GM18508 (cell line): Measurements from ENCODE around the gene KANK3.
"Not testable (repeated sequence)": the region's sequence is repeated elsewhere in the genome, so short reads cannot be mapped to it uniquely, and the experiment has no call there.

Source experiments
- ATAC-seq: cut with Tn5 transposase; IDR thresholded peaks from one replicate; pipeline ENCODE4 v1.9.1; 2021; ENCODE audit warnings: moderate number of reproducible peaks; ENCODE audit not compliant: insufficient read depth, unreplicated experiment

The KANK3 gene

DNA sequence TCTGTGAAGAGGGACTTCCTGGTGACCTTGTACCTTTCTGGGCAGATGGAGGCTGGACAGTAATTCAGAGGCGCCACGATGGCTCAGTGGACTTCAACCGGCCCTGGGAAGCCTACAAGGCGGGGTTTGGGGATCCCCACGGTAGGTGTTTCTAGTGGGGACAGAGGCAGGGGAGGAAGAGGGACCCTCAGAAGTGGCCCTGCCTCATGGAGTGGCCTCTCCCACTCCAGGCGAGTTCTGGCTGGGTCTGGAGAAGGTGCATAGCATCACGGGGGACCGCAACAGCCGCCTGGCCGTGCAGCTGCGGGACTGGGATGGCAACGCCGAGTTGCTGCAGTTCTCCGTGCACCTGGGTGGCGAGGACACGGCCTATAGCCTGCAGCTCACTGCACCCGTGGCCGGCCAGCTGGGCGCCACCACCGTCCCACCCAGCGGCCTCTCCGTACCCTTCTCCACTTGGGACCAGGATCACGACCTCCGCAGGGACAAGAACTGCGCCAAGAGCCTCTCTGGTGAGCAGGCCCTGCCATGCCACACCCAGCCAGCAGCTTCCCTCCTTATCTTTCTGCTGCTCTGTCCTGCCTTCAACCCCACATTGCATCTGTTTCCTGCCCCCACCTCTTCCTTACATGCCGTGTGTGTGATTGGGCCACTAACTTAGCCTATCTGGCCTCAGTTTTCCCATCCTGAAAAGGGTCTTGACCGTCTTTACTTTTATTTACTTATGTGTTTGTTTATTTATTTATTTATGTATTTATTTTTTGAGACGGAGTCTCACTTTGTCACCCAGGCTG is 28.1 kb upstream of the KANK3 start:
- no peak for ATAC-seq

DNA sequence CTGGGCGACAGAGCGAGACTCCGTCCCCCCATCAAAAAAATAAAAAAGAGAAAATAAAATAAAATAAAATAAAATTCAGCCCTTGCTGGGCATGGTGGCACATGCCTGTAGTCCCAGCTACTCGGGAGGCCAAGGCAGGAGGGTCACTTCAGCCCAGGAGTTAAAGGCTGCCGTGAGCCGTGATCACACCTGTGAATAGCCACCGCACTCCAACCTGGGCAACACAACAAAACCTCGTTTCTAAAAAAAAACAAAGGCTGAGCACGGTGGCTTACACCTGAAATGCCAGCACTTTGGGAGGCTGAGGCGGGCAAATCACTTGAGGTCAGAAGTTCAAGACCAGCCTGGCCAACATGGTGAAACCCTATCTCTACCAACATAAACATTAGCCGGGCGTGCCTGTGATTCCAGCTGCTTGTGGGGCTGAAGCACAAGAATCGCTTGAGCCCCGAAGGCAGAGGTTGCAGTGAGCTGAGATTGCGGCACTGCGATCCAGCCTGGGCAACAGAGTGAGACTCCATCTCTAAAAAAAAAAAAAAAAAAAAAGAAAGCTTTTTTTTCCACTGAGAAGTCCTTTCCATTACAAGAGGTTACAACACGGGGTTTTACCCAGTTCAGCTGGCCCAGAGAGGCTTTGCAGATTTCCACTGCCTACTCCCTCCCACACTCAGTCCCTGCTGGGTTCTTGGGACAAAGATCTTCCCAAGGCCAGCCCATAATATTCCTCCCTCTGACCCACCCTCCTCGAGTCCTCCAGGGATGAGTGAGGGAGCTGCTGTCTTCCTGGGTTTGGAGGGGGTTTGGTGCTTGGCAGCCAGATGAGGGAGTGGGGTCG is 27.3 kb upstream of the KANK3 start:
- ATAC-seq: no peak

DNA sequence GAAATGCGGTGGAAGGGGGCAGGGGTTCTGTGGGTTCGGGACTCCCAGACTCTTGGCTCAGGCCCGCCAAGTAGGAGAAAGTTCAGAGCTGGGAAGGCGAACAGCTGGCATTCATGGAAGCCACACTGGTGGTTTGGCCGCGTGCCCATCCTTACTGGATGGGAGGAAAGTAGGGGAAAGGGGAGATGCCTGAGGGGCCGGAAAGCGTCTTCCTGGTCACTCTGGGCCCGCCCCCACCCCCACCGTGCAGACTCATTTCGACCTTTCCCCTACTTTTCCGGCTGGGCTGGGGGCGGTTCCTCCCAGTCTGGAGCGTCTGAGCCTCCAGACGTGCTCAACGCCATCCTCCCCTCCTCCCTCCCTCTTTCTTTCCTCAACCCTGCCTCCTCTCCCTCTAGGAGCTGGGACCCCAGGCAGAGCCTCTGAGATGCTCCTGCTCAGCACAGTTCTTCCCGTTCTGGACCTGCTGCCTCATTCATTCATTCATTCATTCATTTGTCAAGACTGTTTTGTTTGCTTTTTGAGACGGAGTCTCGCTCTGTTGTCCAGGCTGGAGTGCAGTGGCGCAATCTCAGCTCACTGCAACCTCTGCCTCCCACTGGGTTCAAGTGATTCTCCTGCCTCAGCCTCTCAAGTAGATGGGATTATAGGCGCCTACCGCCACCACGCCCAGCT is 24.4 kb upstream of the KANK3 start:
- ATAC-seq: no peak

DNA sequence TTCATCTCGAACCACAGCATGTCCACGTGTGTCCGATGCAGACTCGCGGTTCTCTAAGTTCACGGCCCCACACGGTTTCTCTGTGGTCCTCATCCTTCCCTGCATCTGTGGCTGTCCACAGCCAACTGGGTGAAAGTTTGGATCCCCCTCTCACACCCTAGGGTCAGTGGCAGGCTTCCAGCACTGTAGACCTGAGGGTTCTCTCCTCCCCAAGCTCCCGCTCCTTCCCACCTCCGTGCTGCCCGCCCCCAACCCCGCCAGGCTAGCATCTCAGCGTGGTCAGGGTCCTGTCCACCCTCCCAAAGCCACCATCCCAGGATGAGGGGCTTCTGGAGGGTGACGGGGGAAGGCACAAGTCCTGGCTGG is 23.9 kb upstream of the KANK3 start:
- no peak for ATAC-seq

DNA sequence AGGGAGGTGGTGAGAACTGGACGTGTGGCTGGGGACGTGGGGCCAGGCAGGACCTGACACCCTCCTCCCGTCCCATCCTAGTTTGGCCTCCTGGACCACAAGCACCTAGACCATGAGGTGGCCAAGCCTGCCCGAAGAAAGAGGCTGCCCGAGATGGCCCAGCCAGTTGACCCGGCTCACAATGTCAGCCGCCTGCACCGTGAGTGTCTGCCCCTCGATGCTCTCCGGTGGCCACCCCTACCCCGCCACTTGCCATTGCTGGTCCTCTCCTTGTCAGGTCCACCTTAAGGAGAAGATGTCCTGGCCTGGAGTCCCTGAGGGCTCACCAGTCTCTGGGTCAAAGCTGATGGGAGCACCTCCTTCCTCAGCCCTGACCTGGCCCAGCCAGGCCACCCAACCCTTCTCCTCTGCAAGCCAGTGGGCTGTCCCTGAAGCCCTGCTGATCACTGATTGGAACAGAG is 23.1 kb upstream of the KANK3 start:
- ATAC-seq: no peak

DNA sequence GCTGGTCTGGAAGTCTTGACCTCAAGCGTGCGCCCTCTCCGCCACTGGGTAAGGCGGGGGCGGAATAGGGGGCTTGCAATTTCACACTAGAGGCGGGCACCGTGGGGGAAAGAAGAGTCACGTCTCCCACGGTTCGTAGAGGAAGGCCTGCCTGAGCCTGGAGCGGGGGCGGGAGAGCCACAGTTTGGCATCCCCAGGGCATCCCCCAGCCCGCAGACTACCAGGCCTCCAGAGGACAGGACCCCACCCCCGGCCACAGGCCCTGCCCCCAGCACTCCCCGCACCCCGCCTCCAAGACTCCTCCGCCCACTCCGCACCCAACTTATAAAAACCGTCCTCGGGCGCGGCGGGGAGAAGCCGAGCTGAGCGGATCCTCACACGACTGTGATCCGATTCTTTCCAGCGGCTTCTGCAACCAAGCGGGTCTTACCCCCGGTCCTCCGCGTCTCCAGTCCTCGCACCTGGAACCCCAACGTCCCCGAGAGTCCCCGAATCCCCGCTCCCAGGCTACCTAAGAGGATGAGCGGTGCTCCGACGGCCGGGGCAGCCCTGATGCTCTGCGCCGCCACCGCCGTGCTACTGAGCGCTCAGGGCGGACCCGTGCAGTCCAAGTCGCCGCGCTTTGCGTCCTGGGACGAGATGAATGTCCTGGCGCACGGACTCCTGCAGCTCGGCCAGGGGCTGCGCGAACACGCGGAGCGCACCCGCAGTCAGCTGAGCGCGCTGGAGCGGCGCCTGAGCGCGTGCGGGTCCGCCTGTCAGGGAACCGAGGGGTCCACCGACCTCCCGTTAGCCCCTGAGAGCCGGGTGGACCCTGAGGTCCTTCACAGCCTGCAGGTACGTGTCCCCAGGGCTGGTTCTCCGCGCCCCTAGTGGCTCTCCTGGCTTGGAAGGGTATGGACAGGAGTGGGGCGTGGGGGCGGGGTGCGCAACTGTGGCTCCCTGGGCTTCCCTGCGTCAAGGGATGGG is 21.0 kb upstream of the KANK3 start, which contains the start of gene ANGPTL4:
ANGPTL4 (plus strand) TSS at position 353 of the 969 bp plus-strand sequence; CDS start at position 520, 167 bp downstream.
- no peak for ATAC-seq

DNA sequence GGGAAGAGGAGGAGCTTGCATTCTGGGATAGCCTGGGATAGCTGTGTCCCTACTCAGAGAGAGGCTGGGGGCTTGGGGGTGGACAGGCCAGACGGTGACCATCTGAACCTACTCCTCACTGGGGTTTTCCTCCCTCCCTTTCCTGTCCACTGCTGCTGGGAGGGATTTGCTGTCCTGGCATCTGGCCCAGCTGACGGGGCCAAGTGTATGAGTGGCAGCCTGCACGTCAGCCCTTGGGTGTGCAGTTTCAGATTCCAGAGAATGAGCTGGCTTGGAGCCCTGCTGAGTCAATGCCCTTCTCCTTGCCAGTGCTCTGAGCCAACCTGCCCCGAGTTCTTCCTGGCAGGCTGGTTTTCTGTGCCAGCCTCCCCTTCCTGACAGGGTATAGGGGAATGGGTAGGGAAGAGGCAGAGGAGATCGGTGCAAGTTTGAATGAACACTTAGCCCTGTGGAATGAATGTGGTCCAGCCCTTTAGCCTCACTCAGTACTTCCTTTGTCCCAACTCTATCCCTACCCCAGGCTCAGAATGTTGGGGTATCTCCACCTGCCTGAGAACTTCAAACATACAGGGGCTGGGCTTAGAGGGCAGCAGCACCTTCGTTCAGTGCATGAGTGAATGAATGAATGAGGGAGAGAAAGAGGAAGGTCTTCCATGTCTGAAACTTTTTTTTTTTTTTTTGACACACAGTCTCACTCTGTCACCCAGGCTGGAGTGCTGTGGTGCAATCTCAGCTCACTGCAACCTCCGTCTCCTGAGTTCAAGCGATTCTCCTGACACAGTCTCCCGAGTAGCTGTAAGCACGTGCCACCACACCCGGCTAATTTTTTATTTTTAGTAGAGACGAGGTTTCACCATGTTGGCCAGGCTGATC is 19.1 kb upstream of the KANK3 start:
- ATAC-seq: no peak

DNA sequence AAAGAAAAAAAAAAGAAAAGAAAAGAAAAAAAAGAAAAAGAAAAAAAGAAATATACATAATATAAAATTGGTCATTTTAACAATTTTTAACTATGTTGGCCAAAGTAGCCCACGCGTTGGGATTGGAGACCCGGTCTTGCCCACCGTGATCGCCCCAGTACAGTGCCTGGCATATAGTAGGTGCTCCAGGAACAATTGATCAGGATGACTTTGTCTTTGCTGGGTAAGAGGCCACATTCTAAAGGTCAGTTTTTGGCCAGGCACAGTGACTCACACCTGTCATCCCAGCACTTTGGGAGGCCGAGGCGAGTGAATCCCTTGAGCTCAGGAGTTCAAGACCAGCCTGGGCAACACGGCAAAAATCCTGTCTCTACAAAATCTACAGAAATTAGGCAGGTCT is 17.1 kb upstream of the KANK3 start:
- no peak for ATAC-seq

DNA sequence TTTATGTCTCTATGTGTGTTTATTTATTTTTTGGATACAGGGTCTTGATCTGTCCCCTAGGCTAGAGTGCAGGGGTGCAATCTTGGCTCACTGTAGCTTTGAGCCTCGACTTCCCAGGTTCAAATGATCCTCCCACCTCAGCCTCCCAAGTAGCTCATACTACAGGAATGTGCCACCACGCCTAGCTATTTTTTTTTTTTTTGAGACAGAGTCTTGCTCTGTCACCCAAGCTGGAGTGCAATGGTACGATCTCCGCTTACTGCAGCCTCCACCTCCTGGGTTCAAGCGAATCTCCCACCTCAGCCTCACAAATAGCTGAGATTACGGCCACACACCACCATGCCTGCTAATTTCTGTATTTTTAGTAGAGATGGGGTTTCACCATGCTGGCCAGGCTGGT is 15.9 kb upstream of the KANK3 start:
- ATAC-seq: no peak

DNA sequence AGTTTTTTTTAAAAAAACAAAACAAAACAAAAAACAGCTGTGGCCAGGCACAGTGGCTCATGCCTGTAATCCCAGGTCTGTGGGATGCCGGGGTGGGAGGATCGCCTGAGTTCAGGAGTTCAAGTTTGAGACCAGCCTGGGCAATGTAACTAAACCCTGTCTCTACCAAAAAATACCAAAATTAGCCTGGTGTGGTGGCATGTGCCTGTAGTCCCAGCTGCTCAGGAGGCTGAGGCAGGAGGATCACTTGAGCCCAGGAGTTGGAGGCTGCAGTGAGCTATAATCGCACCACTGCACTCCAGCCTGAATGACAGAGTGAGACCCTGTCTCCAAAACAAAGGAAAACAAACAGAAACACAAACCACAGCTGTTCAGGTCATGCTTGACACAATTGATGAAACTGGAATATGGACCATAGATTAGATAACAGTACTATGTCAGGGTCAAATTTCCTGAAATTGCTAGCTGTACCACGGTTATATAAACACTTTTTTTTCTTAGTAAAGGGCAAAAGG is 14.0 kb upstream of the KANK3 start:
- no peak for ATAC-seq

DNA sequence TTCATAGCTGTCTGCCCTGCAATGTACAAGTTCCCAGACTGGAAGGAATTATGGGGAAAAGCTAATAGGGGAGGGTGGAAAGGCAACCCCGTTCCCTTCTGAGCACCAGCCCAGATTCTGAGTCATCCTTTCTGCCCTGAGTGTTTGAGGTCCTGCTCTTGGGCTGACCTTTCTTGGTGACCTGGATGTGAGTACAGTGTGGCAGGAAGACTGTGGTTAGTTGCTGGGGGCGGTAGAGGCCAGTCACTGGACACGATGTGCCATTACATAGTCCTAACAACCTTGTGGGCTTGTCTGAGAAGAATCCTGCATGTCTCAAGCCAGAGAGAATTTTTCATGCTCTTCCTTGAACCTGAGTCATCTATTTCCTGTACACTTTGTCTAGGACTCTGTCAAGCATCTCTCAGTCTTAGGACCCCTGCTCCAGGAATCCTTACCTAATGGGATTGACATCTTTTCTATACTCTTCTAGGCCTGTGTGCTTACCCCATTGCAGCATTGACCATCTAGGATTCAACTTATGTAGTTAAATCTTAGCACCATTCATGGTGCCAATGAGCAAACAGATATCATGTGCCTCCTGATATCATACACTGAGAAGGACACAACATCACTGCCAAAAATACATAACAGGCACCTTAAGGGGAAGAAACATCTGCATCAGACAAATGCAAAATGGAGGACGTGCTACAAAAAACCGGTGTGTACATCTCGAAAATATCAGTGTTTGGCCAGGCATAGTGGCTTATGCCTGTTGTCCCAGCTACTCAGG is 12.8 kb upstream of the KANK3 start:
- ATAC-seq: no peak

DNA sequence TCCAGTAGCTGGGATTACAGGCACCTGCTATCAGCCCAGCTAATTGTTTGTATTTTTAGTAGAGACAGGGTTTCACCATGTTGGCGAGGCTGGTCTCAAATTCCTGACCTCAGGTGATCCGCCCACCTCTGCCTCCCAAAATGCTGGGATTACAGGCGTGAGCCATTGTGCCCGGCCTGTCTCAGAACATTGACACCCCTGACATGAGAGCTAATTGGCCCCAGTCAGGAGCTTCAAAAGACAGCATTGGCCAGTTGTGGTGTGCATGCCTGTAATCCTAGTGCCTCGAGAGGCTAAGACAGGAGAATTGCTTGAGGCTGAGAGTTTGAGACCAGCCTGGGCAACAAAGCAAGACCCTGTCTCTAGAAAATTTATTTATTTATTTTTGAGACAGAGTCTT is 9.8 kb upstream of the KANK3 start:
- not testable (repeated sequence) for ATAC-seq

DNA sequence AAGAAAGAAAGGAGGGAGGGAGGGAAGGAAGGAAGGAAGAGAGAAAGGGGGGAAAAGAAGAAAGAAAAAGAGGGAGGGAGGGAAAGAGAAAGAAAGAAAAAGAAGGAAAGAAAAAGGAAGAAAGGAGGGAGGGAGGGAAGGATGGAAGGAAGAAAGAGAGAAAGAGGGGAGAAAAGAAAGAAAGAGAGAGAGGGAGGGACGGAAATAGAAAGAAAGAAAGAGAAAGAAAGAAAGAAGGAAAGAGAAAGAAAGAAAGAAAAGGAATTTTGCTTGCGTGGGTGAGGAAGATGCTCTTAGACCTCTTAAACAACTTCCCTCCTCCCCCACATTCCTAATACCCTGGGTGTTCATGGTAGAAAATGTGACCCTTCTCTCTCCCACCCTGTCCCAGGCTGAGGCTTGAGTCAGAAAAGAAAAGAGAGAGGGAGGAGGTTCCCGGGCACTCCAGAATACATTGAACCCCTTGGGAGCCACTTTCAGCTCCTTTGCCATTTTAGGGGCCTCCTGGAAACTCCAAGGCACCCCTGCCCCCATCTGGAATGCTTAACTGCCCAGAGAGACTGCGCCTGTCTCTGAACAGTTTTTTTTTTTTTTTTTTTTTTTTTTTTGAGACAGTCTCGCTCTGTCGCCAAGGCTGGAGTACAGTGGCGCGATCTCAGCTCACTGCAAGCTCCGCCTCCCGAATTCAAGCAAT is 9.2 kb upstream of the KANK3 start:
- ATAC-seq: no peak

DNA sequence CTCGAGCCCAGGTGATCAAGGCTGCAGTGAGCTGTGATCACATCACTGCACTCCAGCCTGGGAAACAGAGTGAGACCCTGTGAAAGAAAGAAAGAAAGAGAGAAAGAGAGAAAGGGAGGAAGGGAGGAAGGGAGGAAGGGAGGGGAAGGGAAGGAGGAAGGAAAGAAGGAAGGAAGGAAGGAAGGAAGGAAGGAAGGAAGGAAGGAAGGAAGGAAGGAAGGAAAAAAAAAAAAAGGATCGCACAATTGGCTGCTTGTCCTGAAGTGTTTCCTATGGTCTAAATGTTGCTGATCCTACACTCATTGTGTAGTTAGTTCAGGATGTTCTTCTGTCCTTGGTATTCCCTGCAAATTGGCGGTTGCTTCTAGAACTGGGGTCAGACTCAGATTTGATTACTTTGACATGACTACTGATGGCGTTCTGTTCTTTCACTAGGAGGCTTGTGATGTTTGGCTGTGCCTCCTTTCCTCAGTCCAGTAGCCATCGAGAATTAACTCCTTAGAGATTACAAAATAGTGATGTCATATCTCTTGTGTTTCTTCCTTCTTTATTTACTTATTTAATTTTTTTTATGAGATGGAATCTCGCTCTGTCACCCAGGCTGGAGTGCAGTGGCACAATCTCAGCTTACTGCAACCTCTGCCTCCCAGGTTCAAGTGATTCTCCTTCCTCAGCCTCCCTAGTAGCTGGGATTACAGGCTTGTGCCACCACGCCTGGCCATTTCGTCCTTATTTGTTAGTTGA is 6.7 kb upstream of the KANK3 start:
- not testable (repeated sequence) for ATAC-seq

DNA sequence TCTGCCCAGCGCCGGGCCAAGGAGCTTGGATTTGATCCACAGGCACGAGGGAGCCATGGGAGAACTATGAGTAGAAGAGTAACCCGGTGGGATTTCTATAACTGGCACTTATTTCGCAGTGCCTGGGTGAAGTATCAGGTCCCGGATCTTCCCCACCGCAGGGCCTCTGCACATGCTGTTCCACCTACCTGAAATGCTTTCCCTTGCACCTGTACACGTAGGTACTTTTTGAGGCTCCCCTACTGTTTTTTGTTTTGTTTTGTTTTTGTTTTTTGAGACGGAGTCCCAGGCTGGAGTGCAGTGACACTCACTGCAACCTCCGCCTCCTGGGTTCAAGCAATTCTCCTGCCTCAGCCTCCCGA is 402 bp upstream of the KANK3 start:
- ATAC-seq: no peak

DNA sequence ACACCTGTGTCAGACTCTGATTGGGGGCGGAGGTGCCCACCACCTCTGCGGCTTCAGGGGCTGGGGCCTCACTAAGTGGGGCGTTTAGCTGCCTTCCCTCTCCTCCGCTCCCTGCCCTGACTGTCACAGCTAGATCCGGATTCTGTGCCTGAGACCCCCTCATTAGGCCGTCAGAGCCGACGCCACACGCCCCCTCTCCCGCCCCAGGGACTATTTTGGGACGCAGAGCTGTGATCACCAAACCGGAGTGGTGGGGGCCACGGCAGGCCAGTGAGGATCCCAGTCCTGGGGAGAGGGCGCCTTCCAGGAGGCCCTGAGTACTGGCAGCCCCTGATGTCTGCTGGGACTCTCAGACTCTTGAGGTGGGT is 762 bp downstream of the KANK3 start:
- no peak for ATAC-seq

DNA sequence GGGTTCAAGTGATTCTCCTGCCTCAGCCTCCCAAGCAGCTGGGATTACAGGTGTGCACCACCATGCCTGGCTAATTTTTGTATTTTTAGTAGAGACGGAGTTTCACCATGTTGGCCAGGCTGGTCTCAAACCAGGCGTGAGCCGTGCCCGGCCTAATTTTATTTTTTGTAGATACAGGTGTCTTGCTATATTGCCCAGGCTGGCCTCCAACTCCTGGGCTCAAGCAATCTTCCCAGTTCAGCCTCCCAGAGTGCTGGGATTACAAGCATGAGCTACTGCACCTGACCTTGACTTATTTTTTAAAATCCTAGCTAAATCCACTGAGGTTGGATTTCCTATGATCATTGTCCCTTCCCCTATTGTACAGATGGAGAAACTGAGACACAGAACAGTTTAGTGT is 1.6 kb downstream of the KANK3 start:
- not testable (repeated sequence) for ATAC-seq
